GM18951 (cell line): ENCODE results near the gene EPB41L5.
"Not testable (repeated sequence)": the region's sequence is repeated elsewhere in the genome, so short reads cannot be mapped to it uniquely, and the experiment has no call there.

ENCODE experiments used
- POLR2A ChIP-seq: IDR thresholded peaks from 4 replicates; pipeline ENCODE4 v1.6.1; 2011; ENCODE audit warnings: mild to moderate bottlenecking; ENCODE audit not compliant: insufficient read length, insufficient read depth; ENCODE audit errors: extremely low read depth
- in situ Hi-C: fragments of 300-500 bp; cut with MboI; formaldehyde crosslinking; loops from one replicate; pipeline ENCODE4 v1.12.0; 2022; ENCODE audit warnings: low sequenced_read_pairs, mixed read lengths, inconsistent platforms; ENCODE audit not compliant: unreplicated experiment

The EPB41L5 gene

DNA sequence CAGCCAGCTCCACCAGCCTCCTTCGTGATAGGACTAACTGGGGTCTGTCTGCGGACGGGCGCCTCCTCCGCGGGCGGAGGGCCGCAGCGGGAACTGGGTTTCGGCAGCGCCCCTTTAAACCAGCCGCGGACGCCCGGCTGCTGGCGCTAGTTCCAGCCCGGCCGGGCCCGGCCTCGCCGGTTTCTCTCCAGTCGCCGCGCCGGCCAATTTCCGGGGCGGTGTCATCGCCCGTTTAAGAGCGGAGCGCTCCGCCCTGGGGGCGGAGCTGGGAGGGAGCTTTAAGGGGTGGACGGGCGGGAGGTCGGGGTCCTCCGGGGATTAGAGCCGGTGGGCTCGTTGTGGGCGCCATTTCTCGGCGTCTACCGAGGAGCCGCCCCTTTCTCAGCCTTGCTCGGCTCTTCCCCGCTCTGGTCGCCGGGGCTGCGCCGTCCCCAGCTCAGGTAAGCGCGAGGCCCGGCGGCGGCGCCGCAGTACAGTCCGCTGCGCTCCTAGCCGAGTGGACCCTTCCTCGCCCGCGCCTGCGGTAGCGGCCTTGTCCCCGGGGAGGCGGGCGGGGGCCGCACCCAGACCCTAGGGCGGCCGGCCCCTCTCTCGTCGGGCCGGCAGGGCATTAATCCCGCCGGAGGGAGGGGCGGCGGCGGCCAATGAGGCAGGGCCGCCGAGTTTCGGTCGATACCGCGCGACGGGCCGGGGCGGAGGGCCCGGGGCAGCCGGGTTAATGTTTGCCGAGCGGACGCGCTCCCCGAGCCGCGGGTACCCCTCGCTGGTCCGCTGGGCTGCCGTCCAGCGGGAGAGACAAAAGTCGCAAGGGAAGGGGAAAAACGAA is at the start of gene EPB41L5:
TSS of gene EPB41L5 (plus strand) at position 307 of the 826 bp plus-strand sequence. CDS start 6,008 bp downstream, outside the sequence.
- in situ Hi-C loops: no loop called here
- peak; percentile 81 for TF ChIP-seq POLR2A

DNA sequence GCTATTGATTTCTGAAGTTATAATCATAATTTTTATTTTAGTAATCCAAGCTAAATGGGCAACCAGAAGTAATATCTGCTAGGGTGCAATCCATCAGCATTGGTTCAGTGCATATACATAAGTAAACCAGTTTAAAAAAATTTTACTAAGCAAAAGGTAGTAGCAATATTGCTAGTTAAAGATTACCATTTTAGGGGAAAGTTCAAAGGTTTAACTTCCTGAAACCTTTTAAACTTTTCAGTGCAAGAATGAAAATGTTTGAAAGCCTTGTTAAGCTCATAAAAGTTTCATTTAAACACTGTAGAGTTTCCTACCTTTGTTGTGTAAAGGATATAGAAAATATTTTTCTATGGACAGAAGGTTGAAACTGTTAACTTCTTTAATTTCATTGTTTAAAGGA is 31.0 kb upstream of the EPB41L5 start:
- no peak for TF ChIP-seq POLR2A
- in situ Hi-C loops: no loop called here

DNA sequence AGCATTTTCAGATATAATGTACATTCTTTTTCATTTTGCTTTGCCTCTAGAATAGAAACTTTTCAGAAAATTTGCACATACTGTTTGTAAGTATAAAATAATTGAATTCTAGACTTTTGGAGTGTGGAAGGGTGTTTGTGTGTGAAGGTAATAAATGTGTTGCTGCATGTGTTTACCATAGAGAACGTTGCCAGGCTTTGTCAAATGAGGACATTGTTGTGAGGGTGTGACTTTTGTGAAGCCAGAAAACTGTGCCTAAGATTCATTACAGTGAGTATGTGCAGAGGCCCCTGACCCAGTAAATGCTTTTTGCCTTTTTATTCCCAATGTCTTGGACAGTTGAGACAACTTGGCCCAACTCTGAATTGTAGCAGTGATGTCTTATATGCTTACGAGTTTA is 30.4 kb upstream of the EPB41L5 start:
- TF ChIP-seq POLR2A: no peak

GRCh38 chr2:119983108-119983507 is 29.8 kb upstream of the EPB41L5 start:
- TF ChIP-seq POLR2A: no peak
- in situ Hi-C loops: no loop called here

More for the DNA sequence above, 30.4 kb upstream of the EPB41L5 start:
- in situ Hi-C loops: no loop called here

DNA sequence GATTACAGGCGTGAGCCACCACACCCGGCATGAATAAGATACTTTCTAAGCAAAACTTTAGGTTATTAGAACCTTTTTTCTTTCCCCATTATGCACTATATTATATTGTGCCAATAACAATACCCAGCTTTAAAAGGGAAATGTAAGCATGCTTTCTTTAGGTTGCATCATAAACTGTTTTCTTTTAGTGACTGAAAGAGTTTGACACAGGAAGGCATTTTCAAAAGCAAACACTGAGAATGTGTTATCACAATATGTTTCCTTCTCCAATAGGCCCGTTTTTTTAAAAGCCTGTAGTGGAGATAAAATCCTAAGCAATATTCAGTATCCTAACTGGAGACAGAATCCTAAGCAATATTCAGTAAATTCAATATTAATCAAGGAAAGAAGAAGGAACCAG is 16.7 kb upstream of the EPB41L5 start:
- no peak for TF ChIP-seq POLR2A
- in situ Hi-C loops: no loop called here

GRCh38 chr2:119996896-119997891 is 15.7 kb upstream of the EPB41L5 start:
- in situ Hi-C loops: not testable (repeated sequence)

DNA sequence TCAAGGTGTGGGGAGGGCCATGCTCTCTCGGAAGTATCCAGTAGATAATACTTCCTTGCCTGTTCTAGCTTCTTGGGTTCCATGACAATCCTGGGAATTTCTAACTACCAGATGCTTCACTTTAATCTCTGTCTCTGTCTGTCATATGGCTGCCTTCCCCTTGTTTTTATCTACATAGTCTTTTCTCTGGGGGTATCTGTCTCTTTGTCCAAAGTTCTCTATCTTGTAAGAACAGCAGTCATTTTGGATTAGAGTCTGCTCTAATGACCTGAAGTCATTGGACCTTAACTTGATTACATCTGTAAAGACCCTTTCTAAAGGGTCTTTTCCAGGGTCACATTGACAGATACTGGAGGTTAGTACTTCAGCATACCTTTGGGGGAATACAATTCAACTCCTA is 11.4 kb upstream of the EPB41L5 start:
- in situ Hi-C loops: no loop called here
- TF ChIP-seq POLR2A: no peak

DNA sequence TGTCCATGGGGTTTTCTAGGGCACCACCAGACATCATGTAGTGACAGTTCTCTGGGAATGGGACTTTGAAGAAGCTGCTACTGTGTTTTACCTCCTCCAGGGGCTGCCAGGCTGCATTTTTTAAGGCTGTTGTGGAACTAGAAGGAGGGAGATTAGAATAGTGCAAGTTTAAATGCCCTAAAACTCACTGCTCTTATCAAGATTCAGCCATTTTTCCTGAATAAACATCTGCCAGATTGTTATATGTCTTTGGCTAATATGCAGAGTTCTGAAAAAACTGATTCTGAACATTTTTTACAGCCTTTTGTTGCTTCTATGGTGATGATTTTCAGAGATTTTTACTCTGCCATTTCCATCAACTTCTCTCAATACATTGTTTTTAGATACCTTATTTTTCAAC is 8.6 kb upstream of the EPB41L5 start:
- no peak for TF ChIP-seq POLR2A
- in situ Hi-C loops: no loop called here

DNA sequence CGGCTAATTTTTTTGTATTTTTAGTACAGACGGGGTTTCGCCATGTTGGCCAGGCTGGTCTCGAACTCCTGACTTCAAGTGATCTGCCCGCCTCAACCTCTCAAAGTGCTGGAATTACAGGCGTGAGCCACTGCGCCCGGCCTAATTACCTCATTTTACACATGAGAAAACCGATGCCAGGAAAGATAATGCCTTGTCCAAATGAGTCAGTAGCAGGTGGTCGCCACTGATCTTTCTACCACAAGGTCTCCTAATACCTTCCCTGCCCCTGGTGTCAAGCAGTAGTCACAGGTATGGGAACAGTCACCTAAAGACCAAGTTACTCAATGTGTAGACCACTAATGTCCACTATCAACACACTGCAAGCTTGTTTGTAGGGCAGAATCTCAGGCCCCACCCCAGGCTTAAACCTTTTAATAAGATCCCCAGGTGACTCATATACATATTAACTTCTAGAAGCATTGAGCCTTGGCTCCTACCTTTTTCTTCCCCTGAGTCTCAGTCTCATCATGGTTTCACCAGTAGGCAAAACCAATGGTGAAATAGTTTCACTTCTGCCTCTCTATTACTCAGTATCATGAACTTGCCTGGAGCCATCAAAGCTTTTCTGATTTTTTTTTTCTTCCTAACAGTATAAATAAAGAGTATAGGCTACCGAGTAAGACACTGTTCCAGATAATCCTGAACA is 6.9 kb upstream of the EPB41L5 start:
- in situ Hi-C loops: no loop called here
- no peak for TF ChIP-seq POLR2A

- in situ Hi-C loops: no loop called here
- no peak for TF ChIP-seq POLR2A
These were observed 5.0 kb upstream of the EPB41L5 start for GRCh38 chr2:120007851-120008250.

GRCh38 chr2:120012363-120012762 is 514 bp upstream of the EPB41L5 start:
- in situ Hi-C loops: no loop called here
- TF ChIP-seq POLR2A: no peak

- in situ Hi-C loops: no loop called here
- no peak for TF ChIP-seq POLR2A
These were observed 833 bp downstream of the EPB41L5 start for GRCh38 chr2:120013597-120014223.
